Tibial nerve (tissue), 4 donors: ENCODE data around the gene GNAZ. TPM values are rescaled to one million over a fixed set of nuclear protein-coding genes. Genes with fewer than 3 reads are reported as not detected.

Experiments used
- DNase-seq, 2 donors: peaks; one replicate each; pipeline ENCODE4 v3.0.0-alpha.2; 2019; ENCODE audit warnings: low spot score in 2 of 2
- H3K27ac ChIP-seq, 4 donors: fragments of 200-600 bp; sonication (generic) in 3 of 4; one replicate each; pipeline ENCODE4 v1.5.1; 2017 to 2019; ENCODE audit warnings: mild to moderate bottlenecking in 1 of 4
- H3K27me3 ChIP-seq, 2 donors: fragments of 200-600 bp; sonication (generic) in 1 of 2; one replicate each; pipeline versions ENCODE4 v1.5.1 to v1.6.0; 2017 to 2019
- H3K36me3 ChIP-seq, 3 donors: fragments of 200-600 bp; sonication (generic); one replicate each; pipeline ENCODE4 v1.5.1; 2018 to 2019
- H3K4me1 ChIP-seq, 4 donors: fragments of 200-600 bp; sonication (generic) in 3 of 4; one replicate each; pipeline ENCODE4 v1.5.1; 2017 to 2019
- H3K4me3 ChIP-seq, 4 donors: fragments of 200-600 bp; sonication (generic) in 3 of 4; one replicate each; pipeline ENCODE4 v1.5.1; 2017 to 2019; ENCODE audit warnings: mild to moderate bottlenecking in 1 of 4, moderate library complexity in 1 of 4
- H3K9me3 ChIP-seq, 4 donors: fragments of 200-600 bp; sonication (generic) in 3 of 4; one replicate each; pipeline ENCODE4 v1.5.1; 2017 to 2019
- EP300 ChIP-seq, 2 donors: sonication (generic); formaldehyde crosslinking; IDR thresholded peaks; one replicate each; pipeline ENCODE4 v1.6.1; 2017; ENCODE audit warnings: antibody characterized with exemption in 2 of 2, mild to moderate bottlenecking in 1 of 2
- POLR2A ChIP-seq, 2 donors: fragments of 450-650 bp; IDR thresholded peaks; one replicate each; pipeline ENCODE4 v1.6.1; 2017; ENCODE audit warnings: antibody characterized with exemption in 2 of 2, mild to moderate bottlenecking in 2 of 2, moderate library complexity in 2 of 2
- WGBS, 2 donors: methylation state at CpG; one replicate each; pipeline ENCODE4 v1.1.5; 2018; 5-methylcytosine and 5-hydroxymethylcytosine counted together
- total RNA-seq, 4 donors: library from RNA; depleted of rRNA; stranded (reverse); fragments of >200 nt; gene quantifications; one replicate each; pipeline ENCODE4 v1.1.0, GENCODE V29; 2016
- TF ChIP-seq, protein P1 (sequence below), 5 experiments: fragments of 200-600 bp in 3 of 5; fragments of 450-650 bp in 2 of 5; sonication (generic) in 3 of 5; IDR thresholded peaks; one replicate each; pipeline ENCODE4 v1.5.1; 2016 to 2019; ENCODE audit warnings: antibody characterized with exemption in 5 of 5, mild to moderate bottlenecking in 3 of 5, moderate library complexity in 2 of 5

The GNAZ gene
- total RNA-seq, 4 donors from 2014 or later = 14.1 to 20.1 (median 18.0) TPM

DNA sequence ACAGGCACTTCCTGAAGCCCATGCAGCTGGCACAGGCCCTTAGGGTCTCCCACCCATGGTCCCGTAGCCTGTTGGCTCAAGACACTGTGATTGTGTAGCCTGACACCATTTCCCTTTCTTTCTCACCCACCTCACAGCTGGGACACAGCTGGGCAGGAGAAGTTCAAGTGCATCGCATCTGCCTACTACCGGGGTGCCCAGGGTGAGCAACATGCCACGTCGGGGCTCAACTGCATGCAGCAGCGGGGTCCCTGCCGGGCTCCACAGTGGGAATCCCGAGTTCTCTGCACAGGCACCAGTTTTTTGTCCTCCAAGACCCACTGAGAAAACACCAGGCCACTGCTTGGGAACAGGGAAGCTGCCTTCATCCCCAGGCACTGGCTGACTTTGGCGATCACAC, 85.5 kb downstream of the GNAZ start:
- WGBS, 2 donors = 88 to 97% methylated on average over 3 to 9 of the region's 9 CpGs
- H3K9me3 ChIP-seq = no peaks in the 10 kb centered on the region
- no peak overlapping the region for H3K4me3 ChIP-seq
- DNase-seq = no peak
- H3K27ac ChIP-seq = no peak overlapping the region
- TF ChIP-seq POLR2A (IDR thresholded peaks at IDR 0.05) (no peak), EP300 (IDR thresholded peaks at IDR 0.05) (no peak)
- TF ChIP-seq, protein P1, sequence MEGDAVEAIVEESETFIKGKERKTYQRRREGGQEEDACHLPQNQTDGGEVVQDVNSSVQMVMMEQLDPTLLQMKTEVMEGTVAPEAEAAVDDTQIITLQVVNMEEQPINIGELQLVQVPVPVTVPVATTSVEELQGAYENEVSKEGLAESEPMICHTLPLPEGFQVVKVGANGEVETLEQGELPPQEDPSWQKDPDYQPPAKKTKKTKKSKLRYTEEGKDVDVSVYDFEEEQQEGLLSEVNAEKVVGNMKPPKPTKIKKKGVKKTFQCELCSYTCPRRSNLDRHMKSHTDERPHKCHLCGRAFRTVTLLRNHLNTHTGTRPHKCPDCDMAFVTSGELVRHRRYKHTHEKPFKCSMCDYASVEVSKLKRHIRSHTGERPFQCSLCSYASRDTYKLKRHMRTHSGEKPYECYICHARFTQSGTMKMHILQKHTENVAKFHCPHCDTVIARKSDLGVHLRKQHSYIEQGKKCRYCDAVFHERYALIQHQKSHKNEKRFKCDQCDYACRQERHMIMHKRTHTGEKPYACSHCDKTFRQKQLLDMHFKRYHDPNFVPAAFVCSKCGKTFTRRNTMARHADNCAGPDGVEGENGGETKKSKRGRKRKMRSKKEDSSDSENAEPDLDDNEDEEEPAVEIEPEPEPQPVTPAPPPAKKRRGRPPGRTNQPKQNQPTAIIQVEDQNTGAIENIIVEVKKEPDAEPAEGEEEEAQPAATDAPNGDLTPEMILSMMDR (IDR thresholded peaks at IDR 0.05) = no peak
- peaks cover 0 to 3% (median 0%) of the 10 kb centered on the region in 4 donors for H3K4me1 ChIP-seq
- no peaks in the 10 kb centered on the region for H3K27me3 ChIP-seq
- peaks cover 0 to 98% (median 0%) of the 10 kb centered on the region in 3 donors for H3K36me3 ChIP-seq

DNA sequence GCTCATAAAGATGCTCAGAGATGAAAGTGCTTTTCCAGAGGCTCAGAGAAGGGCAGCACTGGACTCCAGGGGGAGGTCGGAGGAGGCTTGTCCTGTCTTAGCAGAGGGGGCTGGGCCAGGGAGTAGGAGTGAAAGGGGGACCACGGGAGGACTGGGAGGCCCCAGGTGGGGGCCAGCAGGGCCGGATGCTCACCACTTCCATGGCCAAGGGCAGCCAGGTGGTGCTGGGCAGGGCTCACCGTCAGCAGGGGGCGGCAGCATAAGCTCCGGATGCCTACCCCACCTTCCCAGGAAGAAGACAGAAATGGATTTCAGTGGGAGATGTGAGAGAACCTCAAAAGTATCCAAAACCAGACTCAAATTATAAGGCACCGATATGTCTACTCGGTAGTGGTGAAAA, 86.0 kb downstream of the GNAZ start:
- DNase-seq = no peak
- Histone ChIP-seq H3K4me1 (peaks cover 0 to 3% (median 0%) of the 10 kb centered on the region in 4 donors), H3K9me3 (no peaks in the 10 kb centered on the region), H3K36me3 (peaks cover 0 to 98% (median 0%) of the 10 kb centered on the region in 3 donors), H3K4me3 (no peak overlapping the region), H3K27me3 (no peaks in the 10 kb centered on the region), H3K27ac (no peak overlapping the region)
- TF ChIP-seq EP300 (IDR thresholded peaks at IDR 0.05) (no peak), POLR2A (IDR thresholded peaks at IDR 0.05) (no peak)
- TF ChIP-seq, protein P1 (IDR thresholded peaks at IDR 0.05) = no peak
- 52% methylated on average over 8 of the region's 8 CpGs for WGBS, 2 donors

DNA sequence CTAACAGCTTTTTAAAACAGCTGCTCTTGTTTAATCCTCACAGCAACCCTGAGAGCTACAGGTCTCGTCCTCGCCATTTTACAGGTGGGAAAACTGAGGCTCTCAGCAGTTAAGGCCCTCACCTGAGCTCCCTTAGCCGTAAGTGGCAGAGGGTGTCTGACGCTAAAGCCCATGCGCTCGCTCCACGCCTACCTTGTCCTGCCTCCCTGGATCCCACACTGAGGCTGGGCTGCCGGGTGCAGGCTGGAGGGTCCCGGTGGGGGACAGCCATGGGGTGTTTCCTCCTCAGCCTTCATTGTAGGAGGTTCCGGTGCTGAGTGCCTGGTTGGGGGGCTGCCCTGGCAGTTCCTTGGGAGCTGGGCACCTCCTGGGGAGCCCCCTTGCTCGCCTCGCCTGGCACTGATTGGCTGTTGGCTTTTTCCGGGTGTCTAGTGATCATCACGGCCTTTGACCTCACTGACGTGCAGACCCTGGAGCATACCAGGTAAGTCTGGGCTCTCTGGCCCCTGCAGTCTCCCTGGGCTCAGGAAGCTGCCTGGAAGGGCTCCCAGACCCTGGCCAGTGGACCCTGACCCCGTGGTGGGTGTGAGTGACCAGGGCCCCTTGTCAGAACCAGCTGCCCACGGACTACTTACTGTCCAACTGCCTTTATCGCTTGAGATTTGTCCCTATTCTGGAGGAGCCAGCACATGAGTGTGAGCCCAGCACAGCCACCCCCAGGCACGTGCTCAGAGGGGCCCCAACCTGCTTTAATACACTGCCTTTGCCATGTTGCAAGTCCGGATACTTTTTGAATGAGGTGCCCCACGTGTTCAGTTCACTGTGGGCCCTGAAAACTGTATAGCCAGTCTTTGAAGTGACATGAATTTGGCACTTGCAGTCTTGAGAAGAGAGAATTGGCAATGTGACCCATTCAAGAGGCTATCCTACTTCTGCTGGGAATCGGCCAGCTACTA, 87.5 kb downstream of the GNAZ start:
- TF ChIP-seq POLR2A (IDR thresholded peaks at IDR 0.05) = no peak
- TF ChIP-seq, protein P1 (IDR thresholded peaks at IDR 0.05) = no peak
- no peak for TF ChIP-seq EP300 (IDR thresholded peaks at IDR 0.05)
- Histone ChIP-seq H3K27ac (no peak overlapping the region), H3K4me1 (peaks cover 0 to 3% (median 0%) of the 10 kb centered on the region in 4 donors), H3K36me3 (peaks cover 0 to 95% (median 0%) of the 10 kb centered on the region in 3 donors), H3K9me3 (no peaks in the 10 kb centered on the region), H3K4me3 (no peak overlapping the region), H3K27me3 (no peaks in the 10 kb centered on the region)
- no peak for DNase-seq
- 81 to 85% methylated on average over 14 to 22 of the region's 22 CpGs for WGBS, 2 donors

DNA sequence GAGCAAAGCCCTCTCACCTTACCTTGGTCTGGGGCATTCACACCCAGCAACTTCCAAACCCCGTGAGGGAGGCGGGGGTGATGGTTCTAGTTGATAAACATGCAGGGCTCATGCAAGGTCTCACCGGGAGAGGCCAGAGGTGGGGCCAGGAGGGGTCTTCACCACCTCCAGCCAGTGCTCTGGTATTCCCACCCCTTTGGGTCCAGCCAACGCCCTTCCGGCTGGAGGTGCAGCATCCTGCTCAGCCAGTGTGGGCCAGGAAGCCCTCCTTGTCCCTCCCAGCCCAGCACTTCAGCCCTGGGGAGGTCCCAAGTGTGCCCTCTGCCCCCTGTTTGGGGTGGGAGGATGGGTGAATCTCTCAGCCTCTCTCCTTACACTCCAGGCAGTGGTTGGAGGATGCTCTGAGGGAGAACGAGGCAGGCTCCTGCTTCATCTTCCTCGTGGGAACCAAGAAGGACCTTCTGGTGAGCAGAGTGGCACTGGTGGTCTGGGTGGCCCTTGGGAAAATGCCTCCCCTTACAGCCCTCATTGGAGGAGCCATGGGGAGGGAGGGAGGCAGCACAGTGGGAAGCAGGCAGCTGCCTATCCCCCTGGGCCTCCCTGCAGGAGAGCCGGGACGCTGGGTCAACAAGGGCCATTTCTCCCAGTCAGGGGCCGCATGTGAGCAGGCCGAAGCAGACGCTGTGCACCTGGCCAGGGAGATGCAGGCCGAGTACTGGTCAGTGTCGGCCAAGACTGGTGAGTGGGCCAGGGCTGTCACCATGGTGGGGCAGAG, 88.4 kb downstream of the GNAZ start:
- Histone ChIP-seq H3K36me3 (peaks cover 0 to 87% (median 0%) of the 10 kb centered on the region in 3 donors), H3K27ac (no peak overlapping the region), H3K9me3 (no peaks in the 10 kb centered on the region), H3K27me3 (no peaks in the 10 kb centered on the region), H3K4me1 (peaks cover 0 to 10% (median 2%) of the 10 kb centered on the region in 4 donors), H3K4me3 (no peak overlapping the region)
- TF ChIP-seq EP300 (IDR thresholded peaks at IDR 0.05) (no peak), POLR2A (IDR thresholded peaks at IDR 0.05) (no peak)
- TF ChIP-seq, protein P1 (IDR thresholded peaks at IDR 0.05) = no peak
- 85 to 86% methylated on average over 8 to 12 of the region's 14 CpGs for WGBS, 2 donors
- DNase-seq = no peak
